Globus pallidus (tissue), 1 donor: ENCODE measurements around the gene TRIM71.
"Not testable (repeated sequence)": the region's sequence is repeated elsewhere in the genome, so short reads cannot be mapped to it uniquely, and the experiment has no call there.

Experiments used
- DNase-seq: peaks from one replicate; pipeline ENCODE4 v3.0.0-alpha.2; 2015; ENCODE audit warnings: low spot score

The TRIM71 gene

DNA sequence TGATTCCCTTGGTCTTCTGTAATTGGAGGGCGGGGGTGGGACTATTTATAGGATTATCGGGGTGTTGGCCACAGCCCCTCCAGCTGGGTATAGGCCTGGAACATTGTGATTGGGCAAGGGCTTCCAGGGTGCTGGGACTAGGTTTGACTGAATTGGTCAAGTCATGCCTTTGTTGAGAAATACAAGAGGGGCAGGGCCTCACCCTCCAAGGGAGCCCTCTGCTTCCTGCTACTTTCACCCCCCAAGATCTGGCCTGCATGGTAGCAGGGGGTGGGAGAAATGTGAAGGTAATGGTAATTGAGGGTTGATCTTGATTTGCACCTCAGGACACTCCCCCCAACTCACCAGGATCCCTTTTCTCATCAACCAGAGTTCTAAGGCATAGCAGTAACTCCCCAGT, 25.2 kb downstream of the TRIM71 start:
- DNase-seq = no peak

DNA sequence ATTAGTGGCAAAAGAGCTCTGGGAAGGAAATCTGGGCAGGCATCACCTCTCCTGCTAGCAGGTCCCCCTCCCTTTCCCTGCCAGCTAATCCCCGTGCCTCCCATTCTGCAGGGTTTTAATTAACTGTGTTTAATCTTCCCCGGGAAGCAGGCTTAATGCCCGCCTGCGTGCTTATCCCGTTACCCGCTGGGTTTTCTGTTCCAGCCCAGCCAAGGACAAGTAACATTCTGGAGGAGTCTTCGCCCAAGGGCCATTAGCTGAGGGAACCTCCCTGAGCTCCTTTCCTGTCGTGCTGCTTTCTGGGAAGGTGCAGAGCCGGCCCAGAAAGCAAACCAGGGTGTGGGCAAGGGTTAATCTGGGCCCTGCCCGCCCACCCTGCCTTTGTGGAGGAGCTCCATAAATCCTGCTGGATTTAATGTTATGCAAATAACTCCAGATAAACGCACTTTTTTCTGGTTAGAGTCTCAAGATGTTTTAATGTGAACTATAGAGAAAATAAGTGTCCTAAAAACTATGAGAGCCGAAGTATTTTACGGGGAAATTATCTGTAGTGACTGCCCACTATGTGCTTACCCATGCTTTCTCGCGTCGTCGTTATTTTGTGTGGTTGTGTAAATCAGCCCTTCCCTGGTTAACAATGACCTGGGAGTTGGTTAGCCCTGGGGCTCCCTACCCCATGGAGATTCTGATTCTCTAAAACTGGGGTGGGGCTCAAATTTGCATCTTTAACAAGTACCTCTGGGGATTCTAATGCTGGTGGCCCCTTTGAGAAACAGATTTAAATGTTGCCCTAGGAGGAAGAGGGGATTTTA, 25.9 kb downstream of the TRIM71 start:
- no peak for DNase-seq

- no peak for DNase-seq
Measured at GRCh38 chr3:32844322-32844654, 26.5 kb downstream of the TRIM71 start.

DNA sequence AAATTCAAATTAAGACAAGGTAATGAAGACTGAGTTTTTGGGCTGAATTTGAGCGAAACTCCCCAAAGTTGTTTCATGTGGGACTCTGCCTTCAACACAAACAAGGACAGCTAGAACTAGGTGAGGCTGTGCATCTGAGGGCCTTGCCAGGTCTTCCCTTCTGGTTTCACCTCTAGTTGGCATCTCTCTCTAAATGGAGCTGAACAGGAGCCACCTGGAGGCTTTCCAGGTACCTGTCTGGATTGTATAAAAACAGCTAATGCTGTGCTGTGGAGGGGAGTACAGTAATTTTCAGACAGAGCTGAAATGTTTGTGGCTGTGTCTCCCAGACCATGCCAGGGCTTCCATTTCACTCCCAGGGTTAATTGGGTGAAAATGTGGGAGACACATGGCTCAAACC, 27.1 kb downstream of the TRIM71 start:
- DNase-seq = no peak

GRCh38 chr3:32845546-32845945, 27.7 kb downstream of the TRIM71 start:
- DNase-seq = not testable (repeated sequence)

GRCh38 chr3:32847045-32847444, 29.2 kb downstream of the TRIM71 start:
- DNase-seq = not testable (repeated sequence)

DNA sequence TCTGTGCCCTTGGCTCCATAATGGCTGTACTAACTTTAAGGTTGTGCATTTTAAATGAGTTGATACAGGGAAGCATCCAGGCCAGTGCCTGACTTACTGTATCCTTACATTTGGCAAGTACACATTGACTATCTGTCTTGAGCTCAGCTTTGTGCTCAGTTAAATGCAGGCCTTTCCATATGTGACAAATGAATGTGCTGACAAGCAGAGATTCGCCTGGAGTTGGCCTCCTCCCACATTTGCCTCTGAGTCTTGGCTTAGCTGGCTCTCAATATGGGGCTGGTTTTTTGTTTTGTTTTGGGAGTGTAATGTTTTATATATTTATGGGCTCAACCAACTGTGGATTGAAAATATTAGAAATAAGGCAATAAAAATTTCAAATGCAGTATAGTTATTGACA, 29.7 kb downstream of the TRIM71 start:
- DNase-seq = no peak

DNA sequence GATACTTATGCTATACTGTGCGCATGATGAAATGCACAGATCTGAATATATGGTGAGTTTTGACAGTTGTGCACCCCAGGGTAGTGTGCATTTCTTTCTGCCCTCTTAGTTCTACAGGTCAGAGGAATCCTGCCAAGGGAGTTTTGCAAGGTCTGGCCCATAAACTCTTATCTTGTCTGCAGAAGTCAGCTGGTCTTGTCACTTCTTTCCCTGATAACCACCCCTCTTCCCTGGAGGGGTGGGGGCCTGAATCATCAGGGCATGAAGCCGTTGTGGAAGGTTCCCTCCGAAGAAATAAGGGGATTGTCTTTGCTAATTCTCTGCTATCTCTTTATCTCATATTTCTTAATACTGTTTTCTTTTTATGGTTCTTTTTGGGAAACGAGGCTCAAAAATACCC, 30.4 kb downstream of the TRIM71 start:
- no peak for DNase-seq

- no peak for DNase-seq
Measured at GRCh38 chr3:32849046-32849445, 31.2 kb downstream of the TRIM71 start.

GRCh38 chr3:32850226-32850625, 32.4 kb downstream of the TRIM71 start:
- DNase-seq = no peak

GRCh38 chr3:32850636-32851035, 32.8 kb downstream of the TRIM71 start:
- no peak for DNase-seq

GRCh38 chr3:32852146-32852545, 34.3 kb downstream of the TRIM71 start:
- no peak for DNase-seq

- no peak for DNase-seq
Measured at GRCh38 chr3:32855350-32855953, 37.7 kb downstream of the TRIM71 start.

DNA sequence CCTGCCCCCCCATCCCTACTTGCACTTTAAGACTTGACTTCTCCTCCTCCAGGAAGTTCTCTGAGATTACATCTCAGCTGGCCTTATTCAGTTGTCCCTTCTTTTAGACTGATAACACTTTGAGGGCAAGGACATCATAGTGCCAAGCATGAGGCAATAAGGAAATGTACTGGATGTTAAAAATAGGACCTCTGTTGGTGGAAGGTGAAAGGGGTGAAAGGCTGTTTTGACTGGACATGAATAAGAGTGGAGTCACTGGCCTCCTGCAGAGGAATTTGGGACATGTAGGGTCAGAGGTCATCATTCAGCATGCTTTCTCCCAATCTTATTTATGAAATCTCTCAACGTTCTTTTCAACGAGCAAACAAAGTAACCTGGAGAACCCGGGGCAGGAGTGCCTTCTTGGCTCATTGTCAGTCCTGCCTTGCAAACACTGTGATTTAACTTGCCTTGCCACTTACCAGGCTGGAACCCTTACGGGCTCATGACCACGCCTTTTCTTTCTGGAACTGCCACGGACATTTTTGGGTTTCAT, 38.6 kb downstream of the TRIM71 start:
- DNase-seq = no peak

DNA sequence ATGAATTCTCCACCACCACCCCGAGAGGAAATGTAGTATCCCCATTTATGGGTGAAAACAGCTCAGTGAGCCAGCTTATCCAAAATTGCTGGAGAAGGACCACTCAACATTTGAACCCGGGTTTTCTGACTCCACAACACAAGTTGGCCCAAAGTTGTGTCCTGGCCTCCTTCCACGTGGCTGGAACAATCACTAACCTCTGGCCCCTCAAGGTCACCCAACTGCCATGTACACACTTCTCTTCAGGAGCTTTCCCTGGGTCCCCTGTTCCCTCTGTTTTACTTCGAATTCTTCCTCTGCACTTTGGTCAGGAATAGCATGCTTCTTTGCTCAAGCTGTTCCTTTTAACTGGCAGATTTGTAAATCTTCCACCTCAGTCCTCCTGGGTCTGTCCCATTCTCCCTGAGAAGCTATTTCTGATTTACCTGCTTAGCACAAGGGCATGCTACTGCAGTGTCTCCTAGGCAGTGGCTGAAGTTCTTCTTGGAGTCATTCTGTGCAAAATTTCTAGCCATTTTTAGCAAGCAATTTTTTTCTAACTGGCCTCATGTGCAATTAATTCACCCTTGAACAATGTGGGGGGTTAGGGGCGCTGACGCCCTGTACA, 39.2 kb downstream of the TRIM71 start:
- no peak for DNase-seq

GRCh38 chr3:32857921-32858320, 40.1 kb downstream of the TRIM71 start:
- no peak for DNase-seq

DNA sequence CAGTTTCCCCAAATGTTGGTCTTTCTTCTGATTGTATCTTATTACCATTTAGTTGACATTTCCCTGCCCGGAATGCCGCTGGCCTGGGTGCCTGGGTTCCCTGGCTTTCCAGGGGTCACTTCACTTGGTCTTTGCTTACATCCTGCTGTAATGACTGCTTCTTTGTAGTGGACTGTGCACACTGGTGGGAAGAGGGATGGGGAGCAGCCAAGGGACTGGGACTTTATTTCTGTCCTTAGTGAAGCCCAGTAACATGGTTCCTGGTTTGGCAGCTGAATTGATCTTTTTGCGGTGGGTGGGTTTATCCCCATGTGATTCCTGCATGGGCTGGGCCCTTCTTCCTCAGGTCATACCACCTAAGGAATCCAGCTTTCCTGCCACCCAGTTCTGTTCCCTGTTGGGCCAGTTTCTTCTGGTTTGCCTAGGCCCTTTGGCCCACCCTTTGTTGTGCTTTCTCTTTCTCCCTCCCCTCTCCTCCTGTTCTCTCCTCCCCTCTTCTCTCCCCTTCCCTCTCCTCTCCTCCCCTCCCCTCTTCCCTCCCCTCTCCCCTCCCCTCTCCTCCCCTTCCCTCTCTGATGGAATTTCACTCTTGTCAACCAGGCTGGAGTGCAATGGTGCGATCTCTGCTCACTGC, 41.9 kb downstream of the TRIM71 start:
- no peak for DNase-seq

- DNase-seq = no peak
Measured at GRCh38 chr3:32860499-32860898, 42.7 kb downstream of the TRIM71 start.

DNA sequence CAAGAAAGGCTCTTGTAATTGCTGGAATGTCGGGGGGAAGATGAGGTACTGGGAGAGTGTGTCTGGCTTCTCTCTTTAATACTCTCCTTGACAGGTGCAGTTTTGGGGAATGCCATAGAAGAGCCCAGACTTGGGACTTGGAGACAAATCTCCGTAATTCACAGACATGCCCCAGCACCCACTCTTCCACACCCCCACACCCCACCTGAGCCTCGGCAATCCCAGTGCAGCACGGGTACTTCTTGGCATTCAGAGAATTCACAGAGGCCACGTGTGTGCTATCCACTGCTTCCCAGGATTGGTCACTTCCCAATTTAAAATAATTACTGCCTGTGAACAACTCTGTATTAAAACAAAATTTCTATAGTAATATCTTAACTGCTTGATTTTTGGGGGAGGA, 43.9 kb downstream of the TRIM71 start:
- DNase-seq = no peak

- no peak for DNase-seq
Measured at GRCh38 chr3:32862247-32862935, 44.6 kb downstream of the TRIM71 start.

- no peak for DNase-seq
Measured at GRCh38 chr3:32862936-32863487, 45.2 kb downstream of the TRIM71 start.

- DNase-seq = no peak
Measured at GRCh38 chr3:32865383-32865782, 47.6 kb downstream of the TRIM71 start.
